H1 (cell line): ENCODE results near the gene CD44. TPM values are rescaled to one million over a fixed set of nuclear protein-coding genes. Genes with fewer than 3 reads are reported as not detected.

Source experiments
- CTCF ChIA-PET: fragments of 300-600 bp; sonication (Branson Sonifier 250); formaldehyde crosslinking; loops from one replicate; lab custom pipeline; 2021; ENCODE audit not compliant: partially characterized antibody; lab: Charles Lee
- POLR2A ChIA-PET: fragments of 300-600 bp; sonication (Branson Sonifier 250); formaldehyde crosslinking; loops from one replicate; lab custom pipeline; 2021; ENCODE audit warnings: inconsistent platforms; ENCODE audit not compliant: partially characterized antibody; lab: Charles Lee
- DNase-seq, 2 experiments: peaks; one replicate each; pipeline versions ENCODE4 v3.0.0 to v3.0.0-alpha.2; 2010 to 2022; ENCODE audit warnings: low spot score in 2 of 2, low read depth in 1 of 2, mixed read lengths in 1 of 2
- FAIRE-seq: peaks from 2 replicates; lab custom pipeline; 2011; peaks lifted over from hg19 to GRCh38; lab: Jason Lieb, UNC
- H2AFZ ChIP-seq: 2 replicates; pipeline ENCODE4 v1.8.1; 2012; ENCODE audit warnings: low read length, inconsistent platforms
- H2AK5ac ChIP-seq: 2 replicates; pipeline ENCODE4 v1.6.1; 2013; ENCODE audit warnings: low read depth, low read length
- H2BK120ac ChIP-seq: replicated peaks from 2 replicates; pipeline ENCODE3; 2013; ENCODE audit warnings: low read depth, low read length, inconsistent platforms
- H2BK12ac ChIP-seq: 2 replicates; pipeline ENCODE4 v1.6.1; 2013; ENCODE audit warnings: low read depth, low read length
- H2BK15ac ChIP-seq: 2 replicates; pipeline ENCODE4 v1.6.1; 2013; ENCODE audit warnings: low read length
- H2BK20ac ChIP-seq: 2 replicates; pipeline ENCODE4 v1.6.1; 2013; ENCODE audit warnings: low read length
- H2BK5ac ChIP-seq: 2 replicates; pipeline ENCODE4 v1.6.1; 2013; ENCODE audit warnings: low read depth, low read length
- H3K14ac ChIP-seq: 2 replicates; pipeline ENCODE4 v1.6.1; 2013; ENCODE audit warnings: inconsistent platforms; ENCODE audit not compliant: insufficient read length
- H3K18ac ChIP-seq: 2 replicates; pipeline ENCODE4 v1.6.1; 2013; ENCODE audit warnings: low read length; ENCODE audit errors: extremely low read depth
- H3K23ac ChIP-seq: 2 replicates; pipeline ENCODE4 v1.6.1; 2013; ENCODE audit warnings: inconsistent platforms; ENCODE audit not compliant: insufficient read length
- H3K23me2 ChIP-seq: 2 replicates; pipeline ENCODE4 v1.6.1; 2013; ENCODE audit warnings: low read depth, low read length
- H3K27ac ChIP-seq: 2 replicates; pipeline ENCODE4 v1.6.1; 2011; ENCODE audit warnings: low read depth, low read length, inconsistent platforms
- H3K27me3 ChIP-seq, 4 experiments: replicated peaks in 1 of 4; 1 replicate in 1 of 4; 2 replicates in 3 of 4; pipeline versions ENCODE4 v1.6.1 to v1.8.1; 2011 to 2013; ENCODE audit warnings: low read length in 3 of 4, mild to moderate bottlenecking in 3 of 4, inconsistent platforms in 2 of 4, mixed read lengths in 2 of 4, moderate library complexity in 1 of 4; ENCODE audit not compliant: control insufficient read depth in 3 of 4, insufficient read depth in 3 of 4; ENCODE audit errors: extremely low read depth in 1 of 4
- H3K36me3 ChIP-seq, 4 experiments: 2 replicates each; pipeline versions ENCODE4 v1.6.1 to v1.8.1; 2011 to 2013; ENCODE audit warnings: mild to moderate bottlenecking in 4 of 4, low read length in 3 of 4, moderate library complexity in 2 of 4, control low read depth in 1 of 4, inconsistent platforms in 1 of 4; ENCODE audit not compliant: insufficient read depth in 4 of 4, control insufficient read depth in 2 of 4
- H3K4ac ChIP-seq: replicated peaks from 2 replicates; pipeline ENCODE3; 2013; ENCODE audit warnings: low read length, low read depth, mixed read lengths, inconsistent platforms; ENCODE audit not compliant: insufficient read length
- H3K4me1 ChIP-seq, 4 experiments: replicated peaks in 1 of 4; 1 replicate in 1 of 4; 2 replicates in 3 of 4; pipeline versions ENCODE4 v1.6.1 to v1.8.1; 2011 to 2013; ENCODE audit warnings: low read length in 3 of 4, inconsistent platforms in 2 of 4, mixed read lengths in 1 of 4; ENCODE audit not compliant: insufficient read depth in 4 of 4, control insufficient read depth in 3 of 4
- H3K4me2 ChIP-seq, 2 experiments: 2 replicates each; pipeline versions ENCODE4 v1.6.1 to v1.8.1; 2011 to 2013; ENCODE audit warnings: low read depth in 2 of 2, low read length in 2 of 2, control low read depth in 1 of 2, inconsistent platforms in 1 of 2, mild to moderate bottlenecking in 1 of 2; ENCODE audit not compliant: insufficient read depth in 1 of 2
- H3K4me3 ChIP-seq, 4 experiments: fragments of 200-600, 300-600 bp in 1 of 4; sonication (generic), shearing (Covaris generic), sonication (Bioruptor Twin) in 1 of 4; 2 replicates each; pipeline versions ENCODE4 v1.5.1 to v1.8.1; 2011 to 2016; ENCODE audit warnings: low read length in 4 of 4, low read depth in 3 of 4, control low read depth in 2 of 4, inconsistent platforms in 2 of 4, mild to moderate bottlenecking in 2 of 4, mixed read lengths in 1 of 4, moderate library complexity in 1 of 4; ENCODE audit not compliant: insufficient read depth in 2 of 4; ENCODE audit errors: extremely low read depth in 1 of 4
- H3K56ac ChIP-seq: replicated peaks from 2 replicates; pipeline ENCODE3; 2013; ENCODE audit warnings: low read depth, mild to moderate bottlenecking, mixed read lengths, low read length, inconsistent platforms; ENCODE audit not compliant: insufficient read length
- H3K79me1 ChIP-seq: 2 replicates; pipeline ENCODE4 v1.6.1; 2013; ENCODE audit warnings: low read depth, low read length, control low read depth
- H3K79me2 ChIP-seq, 2 experiments: 2 replicates each; pipeline versions ENCODE4 v1.6.1 to v1.8.1; 2012 to 2013; ENCODE audit warnings: low read length in 2 of 2, mild to moderate bottlenecking in 2 of 2, inconsistent platforms in 1 of 2; ENCODE audit not compliant: insufficient read depth in 2 of 2, control insufficient read depth in 1 of 2
- H3K9ac ChIP-seq, 4 experiments: replicated peaks in 1 of 4; 1 replicate in 1 of 4; 2 replicates in 3 of 4; pipeline versions ENCODE4 v1.6.1 to v1.8.1; 2011 to 2013; ENCODE audit warnings: low read depth in 3 of 4, low read length in 3 of 4, control low read depth in 2 of 4, mild to moderate bottlenecking in 2 of 4, moderate library complexity in 2 of 4, inconsistent platforms in 1 of 4; ENCODE audit errors: extremely low read depth in 1 of 4
- H3K9me3 ChIP-seq, 2 experiments: 2 replicates each; pipeline versions ENCODE4 v1.6.1 to v1.8.1; 2012 to 2013; ENCODE audit warnings: mild to moderate bottlenecking in 2 of 2, moderate library complexity in 2 of 2, control low read depth in 1 of 2, inconsistent platforms in 1 of 2, low read depth in 1 of 2, low read length in 1 of 2, mixed read lengths in 1 of 2; ENCODE audit not compliant: insufficient read depth in 2 of 2
- H4K20me1 ChIP-seq, 2 experiments: replicated peaks in 1 of 2; 2 replicates each; pipeline versions ENCODE3 to v1.8.1; 2011 to 2013; ENCODE audit warnings: inconsistent platforms in 2 of 2, low read length in 2 of 2, mild to moderate bottlenecking in 1 of 2; ENCODE audit not compliant: insufficient read depth in 2 of 2, control insufficient read depth in 1 of 2
- H4K5ac ChIP-seq: 2 replicates; pipeline ENCODE4 v1.6.1; 2013; ENCODE audit warnings: low read length, low read depth, mixed read lengths, inconsistent platforms; ENCODE audit not compliant: insufficient read length
- H4K8ac ChIP-seq: 2 replicates; pipeline ENCODE4 v1.8.0; 2013; ENCODE audit warnings: mild to moderate bottlenecking, moderate library complexity, low read length, inconsistent platforms; ENCODE audit not compliant: insufficient read depth; ENCODE audit errors: extremely low read depth
- H4K91ac ChIP-seq: replicated peaks from 2 replicates; pipeline ENCODE3; 2013; ENCODE audit warnings: low read length, mixed read lengths, inconsistent platforms; ENCODE audit not compliant: insufficient read length
- ATF3 ChIP-seq: IDR thresholded peaks from 2 replicates; pipeline ENCODE4 v1.6.1; 2011; ENCODE audit warnings: low read depth, mild to moderate bottlenecking, low read length; ENCODE audit not compliant: insufficient read depth
- CEBPB ChIP-seq: IDR thresholded peaks from 2 replicates; pipeline ENCODE4 v1.6.1; 2012; ENCODE audit warnings: low read depth, low read length
- CHD2 ChIP-seq: IDR thresholded peaks from 2 replicates; pipeline ENCODE4 v1.6.1; 2012; ENCODE audit warnings: low read length, improper control_type of control experiment
- GABPA ChIP-seq: IDR thresholded peaks from 2 replicates; pipeline ENCODE4 v1.6.1; 2011; ENCODE audit warnings: mild to moderate bottlenecking, low read length, moderate library complexity, borderline replicate concordance; ENCODE audit not compliant: insufficient read depth
- HDAC2 ChIP-seq, 2 experiments: fragments of 300-600 bp in 1 of 2; sonication (generic) in 1 of 2; IDR thresholded peaks; 2 replicates each; pipeline ENCODE4 v1.6.1; 2011 to 2012; ENCODE audit warnings: low read depth in 2 of 2, low read length in 2 of 2, mild to moderate bottlenecking in 2 of 2, moderate library complexity in 2 of 2, borderline replicate concordance in 1 of 2, inconsistent platforms in 1 of 2
- HDAC6 ChIP-seq: IDR thresholded peaks from one replicate; pipeline ENCODE4 v1.7.1; 2012; ENCODE audit warnings: low read depth, mild to moderate bottlenecking, inconsistent platforms, low read length, moderate library complexity
- JUN ChIP-seq: IDR thresholded peaks from 2 replicates; pipeline ENCODE4 v1.6.1; 2011; ENCODE audit warnings: low read depth, mild to moderate bottlenecking, improper control_type of control experiment, low read length
- KDM4A ChIP-seq: IDR thresholded peaks from one replicate; pipeline ENCODE4 v1.7.1; 2012; ENCODE audit warnings: low read depth, mild to moderate bottlenecking, moderate library complexity, low read length, inconsistent platforms; ENCODE audit not compliant: severe bottlenecking
- RAD21 ChIP-seq, 2 experiments: IDR thresholded peaks in 1 of 2; conservative IDR thresholded peaks in 1 of 2; 2 replicates each; pipeline ENCODE4 v1.6.1; 2011; ENCODE audit warnings: low read depth in 2 of 2, low read length in 2 of 2, improper control_type of control experiment in 1 of 2, inconsistent platforms in 1 of 2, mild to moderate bottlenecking in 1 of 2, moderate library complexity in 1 of 2
- RXRA ChIP-seq: IDR thresholded peaks from 2 replicates; pipeline ENCODE4 v1.6.1; 2011; ENCODE audit warnings: low read depth, mild to moderate bottlenecking, low read length, moderate library complexity; ENCODE audit not compliant: insufficient read depth
- SAP30 ChIP-seq: fragments of 300-600 bp; sonication (generic); IDR thresholded peaks from 2 replicates; pipeline ENCODE4 v1.7.1; 2012; ENCODE audit warnings: low read length, moderate library complexity, mild to moderate bottlenecking, inconsistent platforms; ENCODE audit not compliant: insufficient read depth, insufficient replicate concordance
- SP2 ChIP-seq: IDR thresholded peaks from 2 replicates; pipeline ENCODE4 v1.6.1; 2012; ENCODE audit warnings: mild to moderate bottlenecking, low read length, inconsistent platforms
- TEAD4 ChIP-seq: IDR thresholded peaks from 2 replicates; pipeline ENCODE4 v1.6.1; 2012; ENCODE audit warnings: low read depth, low read length, inconsistent platforms, mixed read lengths
- WGBS, 2 experiments: shearing (Covaris generic) in 1 of 2; methylation state at CpG; one replicate each; pipeline versions ENCODE4 v1.1.6 to v1.1.7; 2013 to 2015; ENCODE audit warnings: low lambda C conversion rate in 2 of 2, mixed read lengths in 2 of 2, inconsistent platforms in 1 of 2, low coverage in 1 of 2, missing lambda C conversion rate in 1 of 2; ENCODE audit not compliant: insufficient replicate concordance in 2 of 2, insufficient coverage in 1 of 2, insufficient read length in 1 of 2; ENCODE audit errors: extremely low coverage in 1 of 2, missing lambda C conversion rate in 1 of 2; 5-methylcytosine and 5-hydroxymethylcytosine counted together
- polyA plus RNA-seq, 7 experiments: library from polyadenylated mRNA; depleted of rRNA in 3 of 7; stranded (reverse) in 5 of 7; unstranded in 2 of 7; fragments of >200 nt in 5 of 7; fragments of 200-250 nt in 2 of 7; gene quantifications; 1 replicate in 5 of 7; 2 replicates in 1 of 7; 4 replicates in 1 of 7; pipeline versions ENCODE4 v1.2.1 to v1.2.3, GENCODE V29; 2011 to 2013; ENCODE audit warnings: missing spikeins in 2 of 7, mixed read lengths in 2 of 7
- total RNA-seq: library from RNA; stranded (reverse); fragmentation: NEBNext Ultra II Directional; extraction: Animal tissue kit (Norgen Biotek cat#: 25700); gene quantifications from 2 replicates; pipeline ENCODE4 v1.2.1, GENCODE V29; 2021

The CD44 gene
- total and polyA plus RNA-seq, 2 of the 8 experiments (the other 6 are each of a cell fraction or from before 2014, with no cell fraction given): 11.8 to 13.7 TPM

- Histone ChIP-seq H3K79me2 (no peaks in the 10 kb centered on the region), H4K20me1 (no peaks in the 10 kb centered on the region), H3K9ac (no peak overlapping the region), H4K91ac (no peak overlapping the region), H3K23ac (no peak overlapping the region), H2BK12ac (no peak overlapping the region), H2BK20ac (no peak overlapping the region), H2BK5ac (no peak overlapping the region), H2AK5ac (no peak overlapping the region), H3K23me2 (no peaks in the 10 kb centered on the region), H3K4me3 (no peak overlapping the region), H4K5ac (no peak overlapping the region), H3K4me1 (peaks cover 2 to 9% (median 6%) of the 10 kb centered on the region in 4 experiments; a peak in 5 of 7 replicates), H2BK15ac (no peak overlapping the region), H2BK120ac (no peak overlapping the region), H3K14ac (no peak overlapping the region), H3K56ac (no peak overlapping the region), H2AFZ (no peak overlapping the region), H3K9me3 (no peaks in the 10 kb centered on the region), H3K4ac (no peak overlapping the region), H3K27ac (no peak overlapping the region), H3K27me3 (no peaks in the 10 kb centered on the region), H3K79me1 (no peaks in the 10 kb centered on the region), H3K36me3 (no peaks in the 10 kb centered on the region), H4K8ac (no peak overlapping the region), H3K18ac (no peak overlapping the region), H3K4me2 (no peak overlapping the region)
- ChIA-PET POLR2A (no interaction called here), CTCF (interaction anchor here (0.8 to 3.5 kb wide), 4 partner anchors 9 to 225 kb away, joined by 3 to 11 read pairs (median 4); no protein-coding TSS in a partner anchor)
- 92% methylated on average over 2 of the region's 2 CpGs; no CpG with 5 or more reads in 1 of the 2 experiments for WGBS, 2 experiments
- no peak for DNase-seq
- no peak for FAIRE-seq
- TF ChIP-seq SP2: no peak
- TF ChIP-seq ATF3: no peak
- TF ChIP-seq SAP30: no peak
- no peak for TF ChIP-seq GABPA
- TF ChIP-seq KDM4A: no peak
- TF ChIP-seq HDAC6: no peak
- TF ChIP-seq CEBPB: no peak
- TF ChIP-seq CHD2: no peak
- TF ChIP-seq TEAD4: no peak
- TF ChIP-seq RXRA: no peak
- TF ChIP-seq RAD21 (IDR thresholded peaks at IDR 0.05 in 1 of 2, conservative IDR thresholded peaks at IDR 0.05 in 1 of 2; ENCODE audit: low read depth in 2 of 2, low read length in 2 of 2): no peak
- TF ChIP-seq JUN: no peak
- no peak for TF ChIP-seq HDAC2 (IDR thresholded peaks at IDR 0.05; ENCODE audit: borderline replicate concordance in 1 of 2, low read depth in 2 of 2, low read length in 2 of 2)
Measured at GRCh38 chr11:35167426-35167954, 28.5 kb downstream of the CD44 start.
